NT2/D1 (cell line): ENCODE data around the gene PRKN.

Source experiments
- DNase-seq: peaks from one replicate; pipeline ENCODE4 v3.0.0-alpha.2; 2011; ENCODE audit warnings: low read depth, low spot score
- H3K27me3 ChIP-seq: 2 replicates; pipeline ENCODE4 v1.6.0; 2011; ENCODE audit warnings: mild to moderate bottlenecking; ENCODE audit not compliant: insufficient read length, insufficient read depth
- H3K36me3 ChIP-seq: 2 replicates; pipeline ENCODE4 v1.6.1; 2011; ENCODE audit warnings: mild to moderate bottlenecking, low read length, mixed read lengths; ENCODE audit not compliant: insufficient read depth, insufficient read length
- H3K4me1 ChIP-seq: 2 replicates; pipeline ENCODE4 v1.5.1; 2011; ENCODE audit not compliant: insufficient read depth, insufficient read length
- H3K4me3 ChIP-seq: 2 replicates; pipeline ENCODE4 v1.5.1; 2011; ENCODE audit warnings: low read depth; ENCODE audit not compliant: insufficient read length
- H3K9ac ChIP-seq: 2 replicates; pipeline ENCODE4 v1.6.0; 2011; ENCODE audit warnings: low read depth; ENCODE audit not compliant: insufficient read length
- H3K9me3 ChIP-seq: 2 replicates; pipeline ENCODE4 v1.5.1; 2011; ENCODE audit warnings: mild to moderate bottlenecking, low read length; ENCODE audit not compliant: insufficient read depth
- SUZ12 ChIP-seq: IDR thresholded peaks from 2 replicates; pipeline ENCODE4 v1.6.1; 2011; ENCODE audit not compliant: insufficient read length, insufficient read depth; ENCODE audit errors: extremely low read depth
- YY1 ChIP-seq: IDR thresholded peaks from 2 replicates; pipeline ENCODE4 v1.6.1; 2011; ENCODE audit not compliant: insufficient read length, insufficient read depth
- ZNF274 ChIP-seq: IDR thresholded peaks from 2 replicates; pipeline ENCODE4 v1.6.1; 2011; ENCODE audit warnings: mild to moderate bottlenecking, low read depth, low read length

Gene PRKN

GRCh38 chr6:161596807-161597520 lies 1130.6 kb downstream of the PRKN start:
- H3K9me3 ChIP-seq, result no peaks in the 10 kb centered on the region
- no peaks in the 10 kb centered on the region for H3K4me1 ChIP-seq
- TF ChIP-seq YY1 (no peak), SUZ12 (no peak), ZNF274 (no peak)
- H3K9ac ChIP-seq, result no peak overlapping the region
- H3K27me3 ChIP-seq, result no peaks in the 10 kb centered on the region
- no peak overlapping the region for H3K4me3 ChIP-seq
- no peak for DNase-seq
- no peaks in the 10 kb centered on the region for H3K36me3 ChIP-seq

GRCh38 chr6:161594412-161594811 lies 1133.2 kb downstream of the PRKN start:
- no peak for DNase-seq
- Histone ChIP-seq H3K9me3 (no peaks in the 10 kb centered on the region), H3K4me3 (no peak overlapping the region), H3K4me1 (no peaks in the 10 kb centered on the region), H3K27me3 (no peaks in the 10 kb centered on the region), H3K36me3 (no peaks in the 10 kb centered on the region), H3K9ac (no peak overlapping the region)
- no peak for TF ChIP-seq SUZ12
- TF ChIP-seq ZNF274, result no peak
- no peak for TF ChIP-seq YY1

GRCh38 chr6:161590961-161591627 lies 1136.5 kb downstream of the PRKN start:
- Histone ChIP-seq H3K4me1 (no peaks in the 10 kb centered on the region), H3K27me3 (no peaks in the 10 kb centered on the region), H3K9me3 (no peaks in the 10 kb centered on the region), H3K36me3 (no peaks in the 10 kb centered on the region), H3K4me3 (no peak overlapping the region), H3K9ac (no peak overlapping the region)
- no peak for DNase-seq
- TF ChIP-seq SUZ12, result no peak
- no peak for TF ChIP-seq YY1
- no peak for TF ChIP-seq ZNF274

DNA sequence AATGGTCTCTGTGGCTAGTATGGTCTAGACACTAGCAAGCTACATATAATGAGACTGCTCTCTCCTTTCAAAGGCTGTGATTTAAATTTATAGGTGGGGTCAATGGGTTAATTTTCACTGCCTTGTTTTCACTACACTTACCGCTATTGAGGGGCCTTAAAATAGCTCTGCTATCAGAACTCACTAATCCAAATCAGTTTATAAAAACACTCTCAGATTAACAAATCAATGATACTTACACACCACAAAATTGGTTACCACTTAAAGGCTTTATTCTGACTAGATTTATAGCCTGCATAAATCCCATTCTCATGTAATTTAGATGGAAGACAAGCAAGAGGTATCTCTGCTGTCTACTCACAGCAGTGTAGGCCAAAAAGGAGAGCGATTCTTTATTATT lies 1140.7 kb downstream of the PRKN start:
- no peak overlapping the region for H3K9ac ChIP-seq
- H3K27me3 ChIP-seq, result no peaks in the 10 kb centered on the region
- DNase-seq, result no peak
- no peaks in the 10 kb centered on the region for H3K36me3 ChIP-seq
- H3K4me3 ChIP-seq, result no peak overlapping the region
- TF ChIP-seq ZNF274 (no peak), YY1 (no peak), SUZ12 (no peak)
- no peaks in the 10 kb centered on the region for H3K4me1 ChIP-seq
- H3K9me3 ChIP-seq, result no peaks in the 10 kb centered on the region

GRCh38 chr6:161584621-161585340 lies 1142.8 kb downstream of the PRKN start:
- H3K9me3 ChIP-seq, result no peaks in the 10 kb centered on the region
- no peaks in the 10 kb centered on the region for H3K4me1 ChIP-seq
- no peaks in the 10 kb centered on the region for H3K27me3 ChIP-seq
- no peak overlapping the region for H3K9ac ChIP-seq
- H3K36me3 ChIP-seq, result no peaks in the 10 kb centered on the region
- no peak overlapping the region for H3K4me3 ChIP-seq
- DNase-seq, result no peak
- no peak for TF ChIP-seq SUZ12

GRCh38 chr6:161584051-161584450 lies 1143.5 kb downstream of the PRKN start:
- no peaks in the 10 kb centered on the region for H3K4me1 ChIP-seq
- H3K4me3 ChIP-seq, result no peak overlapping the region
- H3K9ac ChIP-seq, result no peak overlapping the region
- no peaks in the 10 kb centered on the region for H3K27me3 ChIP-seq
- TF ChIP-seq ZNF274, result no peak
- no peak for TF ChIP-seq YY1
- TF ChIP-seq SUZ12, result no peak
- no peak for DNase-seq
- H3K9me3 ChIP-seq, result no peaks in the 10 kb centered on the region
- H3K36me3 ChIP-seq, result no peaks in the 10 kb centered on the region

DNA sequence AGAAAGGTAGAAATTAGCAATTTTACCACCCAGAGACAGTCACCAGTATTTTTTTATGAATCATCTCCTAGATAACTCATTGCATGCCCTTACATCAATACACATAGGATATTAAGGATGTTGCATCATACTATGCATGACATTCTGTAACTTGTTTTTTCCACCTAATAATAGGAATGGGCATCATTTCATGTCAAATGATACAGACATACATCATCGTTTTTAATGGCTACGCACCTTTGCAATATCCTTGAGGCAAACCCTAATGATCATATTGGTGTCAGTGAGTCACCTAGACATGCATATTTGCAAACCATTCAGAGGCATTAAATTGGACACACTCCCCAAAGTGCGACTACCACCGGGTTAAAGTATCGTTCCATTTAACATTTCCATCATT lies 1144.0 kb downstream of the PRKN start:
- DNase-seq, result no peak
- no peaks in the 10 kb centered on the region for H3K9me3 ChIP-seq
- no peaks in the 10 kb centered on the region for H3K4me1 ChIP-seq
- no peaks in the 10 kb centered on the region for H3K27me3 ChIP-seq
- no peak overlapping the region for H3K9ac ChIP-seq
- TF ChIP-seq ZNF274 (no peak), YY1 (no peak)
- no peaks in the 10 kb centered on the region for H3K36me3 ChIP-seq
- H3K4me3 ChIP-seq, result no peak overlapping the region
